Vagina (tissue), 2 donors: ENCODE data around the gene STIM2.

Source experiments
- CTCF ChIP-seq, 3 experiments: fragments of 450-650 bp in 2 of 3; fragments of 200-600 bp in 1 of 3; sonication (generic) in 1 of 3; IDR thresholded peaks; one replicate each; pipeline ENCODE4 v1.5.1; 2017 to 2019; ENCODE audit warnings: antibody characterized with exemption in 3 of 3, mild to moderate bottlenecking in 2 of 3, moderate library complexity in 2 of 3
- POLR2A ChIP-seq, 2 donors: fragments of 450-650 bp; IDR thresholded peaks; one replicate each; pipeline ENCODE4 v1.6.1; 2017; ENCODE audit warnings: antibody characterized with exemption in 2 of 2, mild to moderate bottlenecking in 2 of 2, moderate library complexity in 2 of 2
- POLR2AphosphoS5 ChIP-seq, 2 donors: sonication (generic); formaldehyde crosslinking; IDR thresholded peaks; one replicate each; pipeline ENCODE4 v1.9.0; 2017; ENCODE audit warnings: antibody characterized with exemption in 2 of 2, mild to moderate bottlenecking in 2 of 2, low read depth in 1 of 2; ENCODE audit not compliant: insufficient read depth in 1 of 2

- TF ChIP-seq CTCF (IDR thresholded peaks at IDR 0.05) (no peak), POLR2AphosphoS5 (IDR thresholded peaks at IDR 0.05; ENCODE audit: insufficient read depth in 1 of 2, low read depth in 1 of 2) (no peak), POLR2A (IDR thresholded peaks at IDR 0.05) (no peak)
Observed at GRCh38 chr4:27057053-27057452, 196.4 kb downstream of the STIM2 start.
